Measurements from ENCODE around the gene ABLIM2.

Gene ABLIM2

DNA sequence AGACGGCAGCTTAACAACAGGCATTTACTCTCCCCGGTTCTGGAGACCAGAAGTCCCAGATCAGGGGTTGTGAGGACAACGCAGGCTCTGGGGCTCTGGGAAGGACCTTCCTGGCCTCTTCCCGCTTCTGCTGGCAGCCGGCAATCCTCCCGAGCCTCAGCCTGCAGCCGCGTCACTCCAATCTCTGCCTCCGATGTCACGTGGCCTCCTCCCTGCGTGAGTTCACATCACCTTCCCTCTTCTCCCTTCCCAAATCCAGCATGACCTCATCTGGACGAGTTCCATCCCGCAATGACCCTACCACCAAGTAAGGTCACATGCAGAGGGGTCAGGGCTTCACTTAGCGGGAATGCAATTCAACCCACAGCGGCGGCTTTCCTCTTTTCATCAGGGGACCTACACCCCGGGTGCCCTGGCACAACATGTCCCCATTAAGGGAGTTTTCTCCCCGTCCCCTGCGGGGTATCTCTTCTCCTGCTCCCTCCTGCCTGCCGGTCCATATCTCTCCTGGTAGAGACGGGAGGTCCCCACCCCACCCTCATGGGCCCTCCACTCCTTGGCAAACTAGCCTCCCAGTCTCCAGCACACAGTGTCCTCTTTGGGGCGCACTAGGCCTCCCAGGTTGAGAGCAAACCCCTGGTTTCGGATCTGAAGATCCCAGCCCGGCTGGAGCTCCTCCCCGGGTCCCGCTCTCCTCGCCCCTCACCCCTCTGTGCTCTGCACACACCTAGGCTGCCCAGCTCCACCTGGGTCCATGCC is 25.5 kb downstream of the ABLIM2 start:
- no peak overlapping the region for H3K4me2 ChIP-seq (ENCODE audit: low read depth, low read length, poor library complexity, severe bottlenecking)
- H3K36me3 ChIP-seq (ENCODE audit: low read length): no peaks in the 10 kb centered on the region
- no peak overlapping the region for H3K9ac ChIP-seq (ENCODE audit: low read length)

DNA sequence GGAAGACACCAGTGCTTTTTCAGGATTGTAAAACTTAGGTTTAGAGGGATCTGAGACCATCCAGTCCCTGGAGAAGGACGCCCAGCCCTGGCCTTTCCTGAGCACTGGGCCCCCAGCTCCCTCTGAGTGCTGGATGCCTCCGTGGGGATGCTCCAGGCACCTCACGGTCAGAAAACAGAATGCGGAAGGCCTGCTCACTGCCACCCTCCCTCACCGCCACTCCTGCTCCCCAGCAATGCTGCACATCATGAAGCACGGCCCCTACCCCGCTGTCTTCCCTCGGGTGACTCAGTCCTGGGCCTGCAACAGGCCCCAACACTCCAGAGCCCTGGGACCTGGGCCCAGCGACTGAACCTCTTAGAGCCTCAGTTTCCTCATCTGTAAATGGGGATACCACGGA is 26.2 kb downstream of the ABLIM2 start:
- H3K4me2 ChIP-seq (ENCODE audit: low read depth, low read length, poor library complexity, severe bottlenecking): no peak overlapping the region
- TF ChIP-seq, protein P1, sequence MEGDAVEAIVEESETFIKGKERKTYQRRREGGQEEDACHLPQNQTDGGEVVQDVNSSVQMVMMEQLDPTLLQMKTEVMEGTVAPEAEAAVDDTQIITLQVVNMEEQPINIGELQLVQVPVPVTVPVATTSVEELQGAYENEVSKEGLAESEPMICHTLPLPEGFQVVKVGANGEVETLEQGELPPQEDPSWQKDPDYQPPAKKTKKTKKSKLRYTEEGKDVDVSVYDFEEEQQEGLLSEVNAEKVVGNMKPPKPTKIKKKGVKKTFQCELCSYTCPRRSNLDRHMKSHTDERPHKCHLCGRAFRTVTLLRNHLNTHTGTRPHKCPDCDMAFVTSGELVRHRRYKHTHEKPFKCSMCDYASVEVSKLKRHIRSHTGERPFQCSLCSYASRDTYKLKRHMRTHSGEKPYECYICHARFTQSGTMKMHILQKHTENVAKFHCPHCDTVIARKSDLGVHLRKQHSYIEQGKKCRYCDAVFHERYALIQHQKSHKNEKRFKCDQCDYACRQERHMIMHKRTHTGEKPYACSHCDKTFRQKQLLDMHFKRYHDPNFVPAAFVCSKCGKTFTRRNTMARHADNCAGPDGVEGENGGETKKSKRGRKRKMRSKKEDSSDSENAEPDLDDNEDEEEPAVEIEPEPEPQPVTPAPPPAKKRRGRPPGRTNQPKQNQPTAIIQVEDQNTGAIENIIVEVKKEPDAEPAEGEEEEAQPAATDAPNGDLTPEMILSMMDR (IDR thresholded peaks at IDR 0.05; ENCODE audit: insufficient read depth, low read length, poor library complexity, severe bottlenecking): no peak
- no peak for TF ChIP-seq EZH2phosphoT487 (conservative IDR thresholded peaks at IDR 0.05; ENCODE audit: low read length)

More for the DNA sequence above, 25.5 kb downstream of the ABLIM2 start:
- no peaks in the 10 kb centered on the region for H3K27me3 ChIP-seq (ENCODE audit: low read length)
- H2AFZ ChIP-seq (ENCODE audit: low read depth, low read length, severe bottlenecking): no peak overlapping the region
- no peaks in the 10 kb centered on the region for H3K79me2 ChIP-seq (ENCODE audit: insufficient read depth, low read length)
- H3K27ac ChIP-seq (ENCODE audit: low read depth, low read length): no peak overlapping the region
- TF ChIP-seq EZH2phosphoT487 (conservative IDR thresholded peaks at IDR 0.05; ENCODE audit: low read length): no peak
- no peak overlapping the region for H3K4me3 ChIP-seq (ENCODE audit: insufficient read depth, low read length, poor library complexity, severe bottlenecking)
- no peaks in the 10 kb centered on the region for H4K20me1 ChIP-seq (ENCODE audit: low read depth, low read length)
- H3K9me2 ChIP-seq (replicated peaks; ENCODE audit: insufficient read depth, low read length): no peaks in the 10 kb centered on the region
- no peaks in the 10 kb centered on the region for H3F3A ChIP-seq (ENCODE audit: insufficient read depth)
- H3K9me3 ChIP-seq (ENCODE audit: insufficient read depth, low read length): no peaks in the 10 kb centered on the region

DNA sequence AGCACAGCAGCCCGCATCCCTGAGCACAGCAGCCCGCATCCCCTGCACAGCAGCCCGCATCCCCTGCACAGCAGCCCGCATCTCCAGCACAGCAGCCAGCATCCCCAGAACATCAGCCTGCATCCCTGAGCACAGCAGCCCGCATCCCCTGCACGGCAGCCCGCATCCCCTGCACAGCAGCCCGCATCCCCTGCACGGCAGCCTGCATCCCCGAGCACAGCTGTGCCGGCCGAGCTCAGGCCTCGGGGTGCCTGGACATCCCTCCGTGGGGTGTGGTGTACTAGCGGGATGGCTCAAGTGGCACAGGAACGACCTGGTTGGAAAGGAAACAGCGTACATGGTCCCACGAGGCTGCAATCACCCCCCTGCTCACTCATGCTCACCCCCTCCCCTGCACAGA is 26.8 kb downstream of the ABLIM2 start:
- no peak overlapping the region for H3K4me3 ChIP-seq (ENCODE audit: insufficient read depth, low read length, poor library complexity, severe bottlenecking)
- no peaks in the 10 kb centered on the region for H3F3A ChIP-seq (ENCODE audit: insufficient read depth)
- no peak overlapping the region for H3K4me2 ChIP-seq (ENCODE audit: low read depth, low read length, poor library complexity, severe bottlenecking)
- TF ChIP-seq, protein P1 (IDR thresholded peaks at IDR 0.05; ENCODE audit: insufficient read depth, low read length, poor library complexity, severe bottlenecking): no peak
- no peak for TF ChIP-seq EZH2phosphoT487 (conservative IDR thresholded peaks at IDR 0.05; ENCODE audit: low read length)
- H3K79me2 ChIP-seq (ENCODE audit: insufficient read depth, low read length): no peaks in the 10 kb centered on the region
- H2AFZ ChIP-seq (ENCODE audit: low read depth, low read length, severe bottlenecking): no peak overlapping the region
- no peak overlapping the region for H3K9ac ChIP-seq (ENCODE audit: low read length)
- H3K9me2 ChIP-seq (replicated peaks; ENCODE audit: insufficient read depth, low read length): no peaks in the 10 kb centered on the region
- no peaks in the 10 kb centered on the region for H4K20me1 ChIP-seq (ENCODE audit: low read depth, low read length)
- no peaks in the 10 kb centered on the region for H3K9me3 ChIP-seq (ENCODE audit: insufficient read depth, low read length)
- H3K27ac ChIP-seq (ENCODE audit: low read depth, low read length): no peak overlapping the region
- H3K36me3 ChIP-seq (ENCODE audit: low read length): no peaks in the 10 kb centered on the region
- no peaks in the 10 kb centered on the region for H3K27me3 ChIP-seq (ENCODE audit: low read length)

More for the DNA sequence above, 26.2 kb downstream of the ABLIM2 start:
- H3K79me2 ChIP-seq (ENCODE audit: insufficient read depth, low read length): no peaks in the 10 kb centered on the region
- no peaks in the 10 kb centered on the region for H3K9me2 ChIP-seq (replicated peaks; ENCODE audit: insufficient read depth, low read length)
- no peaks in the 10 kb centered on the region for H4K20me1 ChIP-seq (ENCODE audit: low read depth, low read length)
- H3K9ac ChIP-seq (ENCODE audit: low read length): no peak overlapping the region
- H2AFZ ChIP-seq (ENCODE audit: low read depth, low read length, severe bottlenecking): no peak overlapping the region
- H3K27ac ChIP-seq (ENCODE audit: low read depth, low read length): no peak overlapping the region
- H3K9me3 ChIP-seq (ENCODE audit: insufficient read depth, low read length): no peaks in the 10 kb centered on the region
- no peaks in the 10 kb centered on the region for H3K36me3 ChIP-seq (ENCODE audit: low read length)
- no peak overlapping the region for H3K4me3 ChIP-seq (ENCODE audit: insufficient read depth, low read length, poor library complexity, severe bottlenecking)
- H3K27me3 ChIP-seq (ENCODE audit: low read length): no peaks in the 10 kb centered on the region
- H3F3A ChIP-seq (ENCODE audit: insufficient read depth): no peaks in the 10 kb centered on the region

DNA sequence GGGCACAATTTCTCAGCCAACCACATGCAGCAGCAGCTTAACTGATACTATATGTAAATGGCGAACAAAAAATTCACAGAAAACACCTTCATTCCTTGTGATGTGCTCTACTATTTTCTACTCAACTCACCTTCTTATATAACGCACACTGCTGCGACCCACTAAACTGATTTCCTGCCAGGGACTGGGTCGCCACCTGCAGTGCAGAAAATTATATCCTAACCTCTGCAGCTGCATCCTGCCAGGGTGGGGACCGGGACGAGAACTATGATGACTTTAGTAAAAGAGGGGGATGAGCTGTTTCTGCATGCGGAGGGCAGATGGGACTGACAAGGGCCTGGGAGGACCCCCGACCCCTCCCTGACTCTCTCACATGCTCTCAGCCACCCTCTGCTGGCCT is 27.4 kb downstream of the ABLIM2 start:
- Histone ChIP-seq H3K36me3 (ENCODE audit: low read length) (no peaks in the 10 kb centered on the region), H3K9me3 (ENCODE audit: insufficient read depth, low read length) (no peaks in the 10 kb centered on the region), H4K20me1 (ENCODE audit: low read depth, low read length) (no peaks in the 10 kb centered on the region), H3F3A (ENCODE audit: insufficient read depth) (no peaks in the 10 kb centered on the region), H3K9ac (ENCODE audit: low read length) (no peak overlapping the region), H3K79me2 (ENCODE audit: insufficient read depth, low read length) (no peaks in the 10 kb centered on the region), H3K4me2 (ENCODE audit: low read depth, low read length, poor library complexity, severe bottlenecking) (no peak overlapping the region), H3K27me3 (ENCODE audit: low read length) (no peaks in the 10 kb centered on the region), H2AFZ (ENCODE audit: low read depth, low read length, severe bottlenecking) (no peak overlapping the region), H3K9me2 (replicated peaks; ENCODE audit: insufficient read depth, low read length) (no peaks in the 10 kb centered on the region), H3K27ac (ENCODE audit: low read depth, low read length) (no peak overlapping the region), H3K4me3 (ENCODE audit: insufficient read depth, low read length, poor library complexity, severe bottlenecking) (no peak overlapping the region)
- no peak for TF ChIP-seq EZH2phosphoT487 (conservative IDR thresholded peaks at IDR 0.05; ENCODE audit: low read length)
- TF ChIP-seq, protein P1 (IDR thresholded peaks at IDR 0.05; ENCODE audit: insufficient read depth, low read length, poor library complexity, severe bottlenecking): no peak
